Measurements from ENCODE around the gene ARHGAP9.
"Not testable (repeated sequence)": the region's sequence is repeated elsewhere in the genome, so short reads cannot be mapped to it uniquely, and the experiment has no call there.

GRCh38 chr12:57441393-57441792, 38.3 kb downstream of the ARHGAP9 start:
- not testable (repeated sequence) for TF ChIP-seq CTCF (IDR thresholded peaks at IDR 0.05; ENCODE audit: insufficient read depth, low read length, poor library complexity, severe bottlenecking); EZH2phosphoT487 (conservative IDR thresholded peaks at IDR 0.05; ENCODE audit: low read length)

All from SU-DHL-6 (cell line).